Stimulated activated CD4-positive, alpha-beta T cell treated with anti-CD3 and anti-CD28 coated beads, Interleukin-1b, Interleukin-23, amount 100 ng/mL, for 1 hour (primary cell): ENCODE results near the gene ZSCAN1.
A peak's percentile ranks its signal among the peaks of the same experiment; 100 is the strongest.

Source experiments
- DNase-seq, 2 donors: peaks; one replicate each; pipeline ENCODE4 v3.0.0-alpha.2; 2020; ENCODE audit warnings: low read depth in 2 of 2

ZSCAN1 gene

DNA sequence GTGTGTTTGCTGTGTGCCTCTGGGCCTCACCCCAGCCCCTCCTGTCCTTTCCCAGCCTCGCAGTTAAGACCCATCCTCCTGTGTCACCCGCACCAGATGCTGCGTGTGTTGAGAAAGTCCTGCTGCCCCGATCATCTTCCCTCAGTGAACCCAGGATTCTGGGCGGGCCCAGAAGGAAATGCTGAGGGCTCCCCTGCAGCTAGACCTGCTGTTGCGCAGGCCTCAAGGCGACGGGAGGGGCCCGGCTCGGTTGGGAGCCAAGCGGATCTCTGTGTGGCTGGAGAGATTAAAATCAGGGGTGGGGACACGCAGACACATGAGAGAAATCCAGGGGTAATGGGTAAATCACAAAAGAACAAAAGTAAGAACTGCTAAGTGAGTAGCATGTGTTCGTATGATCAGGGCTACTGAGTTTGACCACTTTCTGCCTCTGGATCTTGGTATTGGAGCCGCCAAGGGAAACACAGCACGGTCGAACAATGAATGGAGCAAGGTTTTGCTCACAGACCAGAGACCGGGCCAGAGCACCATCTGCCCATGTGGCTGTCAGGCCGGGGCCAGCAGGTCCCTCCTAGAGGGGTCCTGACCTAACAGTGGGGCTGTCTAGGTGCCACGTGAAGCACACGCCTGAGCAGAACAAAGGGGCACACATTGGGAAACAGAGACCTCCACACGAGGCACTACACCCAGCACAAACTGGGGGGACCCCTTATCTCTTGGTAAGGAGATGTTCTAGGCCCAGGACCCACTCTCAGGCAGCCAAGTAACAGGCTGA lies 7.1 kb downstream of the ZSCAN1 start:
- no peak for DNase-seq

DNA sequence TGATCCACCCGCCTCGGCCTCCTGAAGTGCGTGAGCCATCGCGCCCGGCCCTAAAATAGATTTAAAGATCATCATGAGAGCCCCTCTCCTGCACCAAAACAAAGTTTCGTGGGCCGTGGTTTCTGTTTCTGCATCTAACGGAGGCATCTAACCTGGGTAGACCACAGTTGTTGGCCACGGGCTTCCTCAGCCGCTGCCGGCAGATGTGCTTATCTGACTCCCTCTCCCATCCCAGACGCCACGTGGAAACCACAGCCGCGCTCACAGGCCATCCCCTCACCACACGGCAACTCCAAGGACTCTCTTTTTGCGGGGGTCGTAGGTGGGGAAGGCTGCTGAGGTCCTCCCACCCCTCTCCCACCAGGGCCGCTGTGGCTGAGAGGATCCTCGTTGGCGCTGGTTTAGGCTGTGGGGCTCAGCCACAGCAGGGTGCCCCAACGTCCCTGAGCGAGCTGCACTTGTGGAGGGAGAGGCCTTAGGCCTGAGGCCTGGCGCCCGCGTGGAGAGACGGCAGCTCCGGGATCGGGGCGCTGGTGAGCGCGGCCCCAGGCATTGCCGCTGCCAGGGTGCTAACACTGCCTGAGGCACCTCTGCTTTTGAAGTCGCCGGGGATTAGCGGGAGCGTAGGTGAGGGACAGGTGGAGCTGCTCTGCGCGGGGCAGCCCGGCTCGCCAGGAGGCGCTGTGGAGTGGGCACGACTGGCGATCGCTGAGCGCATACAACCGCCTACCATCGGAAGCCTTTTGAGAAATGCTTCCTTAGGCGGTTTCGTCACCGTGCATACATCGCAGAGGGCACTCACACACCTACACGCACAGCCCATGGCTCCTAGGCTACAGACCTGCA lies 8.9 kb downstream of the ZSCAN1 start:
- no peak for DNase-seq

DNA sequence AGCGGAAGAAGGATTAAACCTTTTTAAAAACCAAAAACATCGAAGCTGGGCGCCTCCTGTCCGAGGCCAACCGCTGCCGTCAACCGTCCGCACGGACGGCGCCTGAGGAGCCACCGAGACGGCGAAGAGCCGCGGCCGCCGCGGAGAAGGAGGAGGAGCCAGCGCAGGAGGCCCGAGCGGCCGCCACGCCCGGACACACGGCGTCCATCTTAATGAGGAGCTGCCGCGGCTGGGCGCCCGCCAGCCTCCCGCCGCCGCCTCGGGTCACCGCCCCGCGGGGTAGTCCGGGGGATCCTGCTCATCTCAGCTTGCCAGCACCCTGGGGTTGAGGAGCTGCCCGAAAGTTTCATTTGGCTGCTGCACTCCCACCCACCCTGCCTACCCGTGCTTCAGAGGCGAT lies 10.6 kb downstream of the ZSCAN1 start:
- DNase-seq, result no peak

DNA sequence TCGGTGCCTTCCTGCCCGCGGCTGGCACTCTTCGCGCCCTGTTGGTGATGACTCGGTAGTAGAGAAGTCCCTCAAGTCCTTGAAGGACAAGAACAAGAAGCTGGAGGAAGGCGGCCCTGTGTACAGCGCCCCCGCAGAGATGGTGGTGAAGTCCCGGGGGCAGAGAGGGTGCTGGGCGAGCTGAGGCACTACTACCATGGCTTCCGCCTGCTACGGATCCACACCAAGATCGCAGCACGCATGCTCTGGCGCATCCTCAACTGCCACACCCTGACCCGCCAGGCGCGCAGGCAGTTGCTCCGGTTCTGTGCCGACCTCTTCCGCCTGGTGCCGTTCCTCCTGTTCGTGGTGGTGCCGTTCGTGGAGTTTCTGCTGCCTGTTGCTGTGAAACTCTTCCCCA lies 11.1 kb downstream of the ZSCAN1 start:
- DNase-seq, result no peak

DNA sequence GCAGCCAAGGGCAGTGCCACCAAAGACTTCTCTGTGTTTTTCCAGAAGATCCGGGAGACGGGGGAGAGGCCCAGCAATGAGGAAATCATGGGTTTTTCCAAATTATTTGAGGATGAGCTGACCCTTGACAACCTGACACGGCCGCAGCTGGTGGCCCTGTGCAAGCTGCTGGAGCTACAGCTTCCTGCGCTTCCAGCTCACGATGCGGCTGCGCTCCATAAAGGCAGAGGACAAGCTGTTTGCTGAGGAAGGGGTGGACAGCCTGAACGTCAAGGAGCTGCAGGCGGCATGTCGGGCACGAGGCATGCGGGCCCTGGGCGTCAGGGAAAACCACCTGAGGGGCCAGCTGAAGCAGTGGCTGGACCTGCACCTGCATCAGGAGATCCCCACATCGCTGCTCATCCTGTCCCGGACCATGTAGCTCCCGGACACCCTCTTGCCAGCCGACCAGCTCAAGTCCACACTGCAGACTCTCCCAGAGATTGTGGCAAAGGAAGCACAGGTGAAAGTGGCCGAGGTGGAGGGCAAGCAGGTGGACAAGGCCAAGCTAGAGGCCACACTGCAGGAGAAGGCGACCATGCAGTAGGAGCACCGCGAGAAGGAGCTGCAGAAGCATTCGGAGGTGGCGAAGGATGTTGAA lies 11.7 kb downstream of the ZSCAN1 start:
- no peak for DNase-seq

DNA sequence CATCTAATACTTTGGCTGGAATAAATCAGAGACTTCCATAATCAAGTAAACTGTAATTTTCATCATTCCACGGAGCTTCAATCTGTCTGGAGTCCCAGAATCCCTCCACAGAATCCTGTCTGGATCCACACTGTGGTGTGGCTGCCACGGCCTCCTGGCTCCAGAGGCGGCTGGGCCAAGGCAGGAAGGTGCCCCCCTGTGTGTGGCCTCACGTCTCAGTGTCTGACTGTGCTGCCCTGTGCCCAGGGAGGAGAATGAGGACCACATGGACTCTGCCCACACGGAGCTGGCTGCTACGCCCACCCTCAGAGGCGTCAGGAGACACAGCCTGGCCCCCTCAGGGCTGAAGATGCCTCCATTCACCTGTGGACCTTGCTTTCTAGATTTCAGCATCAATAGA lies 13.0 kb downstream of the ZSCAN1 start:
- DNase-seq, result no peak

DNA sequence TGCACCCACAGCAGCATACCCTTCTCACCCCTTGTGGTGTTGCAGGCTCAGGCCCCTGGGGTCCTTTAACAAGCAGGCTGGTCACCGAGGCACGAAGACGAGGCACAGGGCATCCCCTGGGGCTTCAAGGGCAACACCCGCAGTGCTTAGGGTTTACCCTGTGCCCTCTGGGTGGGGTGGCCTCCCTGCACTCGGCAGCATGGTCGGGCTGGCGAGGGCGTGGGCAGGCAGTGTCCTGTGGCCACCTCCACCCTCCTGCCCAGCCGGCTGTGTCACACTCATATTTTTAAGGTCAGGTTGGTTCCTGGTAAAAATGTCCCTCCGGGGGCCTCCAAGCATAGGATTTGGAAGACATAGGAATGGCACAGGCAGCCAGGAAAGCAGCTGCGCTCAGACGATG lies 13.8 kb downstream of the ZSCAN1 start:
- DNase-seq, result no peak

DNA sequence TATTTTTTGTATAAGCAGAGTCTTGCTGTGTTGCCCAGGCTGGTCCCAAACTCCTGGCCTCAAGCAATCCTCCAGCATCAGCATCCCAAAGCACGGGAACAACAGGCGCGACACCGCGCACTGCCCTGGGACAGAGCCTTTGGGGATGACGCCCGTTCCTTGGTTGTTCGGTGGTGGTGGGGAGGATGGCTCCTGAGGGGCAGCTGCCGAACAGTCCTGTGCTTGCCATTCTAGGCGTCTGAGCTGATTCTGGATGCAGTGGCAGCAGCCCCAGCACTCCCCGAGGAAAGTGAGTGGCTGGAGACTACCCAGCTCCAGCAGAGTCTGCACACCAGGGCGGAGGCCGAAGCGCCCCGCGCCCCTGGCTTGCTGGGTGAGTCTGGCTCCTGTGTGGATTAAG lies 18.4 kb downstream of the ZSCAN1 start:
- DNase-seq, result no peak

DNA sequence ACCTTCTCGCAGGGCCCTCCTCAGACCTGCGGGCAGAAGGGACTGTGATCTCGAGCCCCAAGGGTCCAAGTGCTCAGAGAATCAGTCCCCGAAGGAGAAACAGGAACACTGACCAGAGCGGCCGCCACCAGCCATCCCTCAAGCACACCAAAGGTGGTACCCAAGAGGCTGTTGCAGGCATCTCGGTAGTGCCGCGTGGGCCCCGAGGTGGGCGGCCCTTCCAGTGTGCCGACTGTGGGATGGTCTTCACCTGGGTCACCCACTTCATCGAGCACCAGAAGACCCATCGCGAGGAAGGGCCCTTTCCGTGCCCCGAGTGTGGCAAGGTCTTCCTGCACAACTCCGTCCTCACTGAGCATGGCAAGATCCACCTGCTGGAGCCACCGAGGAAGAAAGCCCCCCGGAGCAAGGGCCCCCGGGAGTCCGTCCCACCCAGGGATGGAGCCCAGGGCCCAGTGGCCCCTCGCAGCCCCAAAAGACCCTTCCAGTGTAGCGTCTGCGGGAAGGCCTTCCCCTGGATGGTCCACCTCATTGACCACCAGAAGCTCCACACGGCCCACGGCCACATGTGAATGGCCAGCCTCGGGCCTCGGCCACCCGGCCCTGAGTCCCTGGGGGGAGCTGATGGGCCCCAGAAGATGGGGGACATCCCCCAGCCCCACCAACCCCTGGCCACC lies 19.8 kb downstream of the ZSCAN1 start:
- no peak for DNase-seq

DNA sequence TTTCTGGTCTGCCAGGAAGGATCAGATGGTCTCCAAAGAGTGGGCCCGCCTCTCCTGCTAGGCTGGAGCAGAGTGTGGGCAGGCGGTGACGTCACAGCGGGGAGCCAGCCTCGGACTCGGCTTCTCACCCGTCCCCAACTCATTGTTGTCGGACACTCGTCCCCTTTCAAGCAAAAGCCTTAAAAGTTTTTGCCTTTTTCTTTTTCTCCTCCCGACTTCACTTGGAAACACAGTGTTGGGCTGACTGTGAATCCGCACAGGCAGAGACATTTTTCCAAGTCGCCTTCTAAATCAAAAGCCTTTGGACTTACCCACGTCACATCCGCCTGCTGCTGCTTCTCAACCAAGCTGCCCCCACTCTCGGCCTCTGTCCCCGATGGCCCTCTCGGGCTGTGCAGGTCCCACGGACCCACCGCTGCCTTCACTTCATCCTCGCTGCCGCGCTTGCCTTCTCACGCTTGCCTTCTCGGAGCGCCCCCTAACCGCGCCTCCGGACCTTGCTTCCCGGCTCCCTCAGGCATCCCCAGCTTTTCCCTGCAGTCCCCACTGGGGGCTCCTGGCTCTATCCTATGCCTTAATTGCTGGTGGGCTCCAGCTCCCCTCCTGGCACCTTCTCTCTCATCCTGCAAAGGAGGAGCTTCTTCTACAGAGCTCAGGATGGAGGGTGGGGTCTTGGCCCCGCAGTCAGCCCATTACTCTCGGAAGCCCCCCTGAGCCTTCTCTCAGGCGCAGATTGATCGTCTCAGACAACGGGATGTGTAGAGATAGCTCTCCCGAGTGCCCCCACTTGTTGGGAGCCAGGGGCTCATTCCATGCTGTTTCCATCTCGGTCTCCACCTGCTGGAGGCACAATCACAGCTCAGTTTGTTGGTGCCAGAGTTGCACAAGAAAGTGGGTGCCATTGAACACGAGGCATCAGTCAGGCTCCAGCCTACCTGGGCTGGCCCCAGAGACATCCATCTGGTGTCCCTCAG lies 21.4 kb downstream of the ZSCAN1 start:
- no peak for DNase-seq

DNA sequence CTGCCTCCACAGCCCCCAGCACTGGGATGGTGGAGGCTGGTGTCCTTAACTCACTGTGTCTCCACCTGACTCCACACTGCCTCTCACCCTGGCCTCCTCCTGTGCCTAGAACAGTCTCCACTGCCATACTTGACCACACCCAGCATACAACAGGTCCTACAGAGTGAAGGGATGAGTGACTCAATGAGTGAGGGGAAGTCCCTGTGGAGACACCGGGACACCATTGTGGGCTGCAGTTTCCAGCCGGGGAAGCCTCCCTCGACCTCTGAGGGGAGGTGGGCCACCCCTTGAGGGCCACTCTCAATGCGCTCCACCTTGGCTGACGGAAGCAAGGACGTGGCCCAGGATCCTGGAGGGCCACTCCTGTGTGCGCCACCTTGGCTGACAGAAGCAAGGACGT lies 22.4 kb downstream of the ZSCAN1 start:
- DNase-seq, result no peak

DNA sequence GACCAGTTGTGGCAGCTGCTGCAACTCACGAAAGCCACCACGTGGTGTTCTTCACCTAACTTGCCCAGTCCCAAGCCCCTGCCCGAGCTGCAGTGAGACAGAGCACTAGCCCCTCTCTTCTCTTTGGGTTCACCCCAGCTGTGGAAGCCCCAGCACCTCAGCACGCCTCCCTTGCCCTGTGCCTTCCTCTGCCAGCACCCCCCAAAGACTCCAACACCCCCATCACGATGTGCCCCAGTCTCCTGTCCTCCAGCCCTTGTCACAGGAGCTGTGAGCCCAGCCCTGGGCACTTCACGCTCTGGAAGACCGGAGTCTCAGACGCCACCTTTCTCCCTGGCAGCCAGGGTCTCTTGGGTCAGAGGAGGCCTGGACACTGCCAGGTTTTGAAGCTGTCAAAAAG lies 23.0 kb downstream of the ZSCAN1 start:
- no peak for DNase-seq

DNA sequence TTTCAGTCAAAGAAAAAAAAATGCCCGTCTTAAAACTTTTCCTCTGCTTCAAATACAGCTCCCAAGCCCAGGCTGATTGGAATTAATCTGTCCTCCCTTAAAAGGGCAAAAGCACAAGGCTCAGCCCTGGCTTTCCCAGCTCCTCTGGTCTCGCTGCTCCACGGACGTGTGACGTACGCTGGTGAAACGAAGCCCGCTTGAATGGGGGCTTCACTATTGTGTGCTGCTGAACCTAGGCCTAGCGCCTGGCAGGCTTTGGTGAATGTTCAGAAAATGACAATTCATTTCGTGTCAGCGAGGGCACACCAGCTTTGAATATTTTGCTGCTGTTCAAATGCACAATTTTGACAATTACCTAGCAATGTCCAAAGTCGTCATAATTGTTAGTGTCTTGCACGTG lies 24.6 kb downstream of the ZSCAN1 start:
- no peak for DNase-seq

DNA sequence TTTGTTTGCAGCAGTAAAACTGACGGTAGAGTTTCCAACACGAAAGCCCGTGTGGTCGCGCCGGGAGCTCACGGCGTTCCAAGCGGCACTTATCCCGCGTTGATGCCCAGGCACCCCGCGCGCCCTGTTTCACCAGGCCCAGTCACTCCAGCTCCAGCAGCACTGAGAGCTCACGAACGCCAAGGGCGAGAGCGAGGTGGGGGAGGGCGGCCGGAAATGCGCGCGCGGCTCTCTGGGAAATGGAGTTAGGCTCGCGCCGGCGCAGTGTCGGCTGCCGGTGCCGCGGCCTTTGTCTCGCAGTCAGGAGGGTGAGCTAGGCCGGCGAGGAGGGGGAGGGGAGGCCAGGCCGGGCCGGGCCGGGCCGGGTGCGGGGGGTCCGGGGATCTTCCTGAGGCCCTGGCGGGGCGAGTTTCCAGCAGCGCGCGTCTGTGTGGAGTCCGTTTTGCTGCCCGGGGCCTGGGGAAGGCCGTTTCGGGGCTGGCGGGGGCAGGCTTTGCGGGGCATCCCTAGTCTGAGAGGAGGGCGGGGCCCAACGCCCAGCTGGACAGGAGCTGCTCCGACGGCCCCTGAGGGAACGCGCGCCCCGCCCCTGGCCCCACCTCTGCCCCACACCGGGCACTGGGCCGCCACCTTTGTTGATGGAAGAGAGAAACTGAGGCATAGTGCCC lies 25.3 kb downstream of the ZSCAN1 start, which contains the start of gene ZNF135:
ZNF135 (plus strand) TSS at position 280 of the 668 bp plus-strand sequence. CDS start 721 bp downstream, outside the sequence.
- peak; percentile 5 to 36 for DNase-seq

DNA sequence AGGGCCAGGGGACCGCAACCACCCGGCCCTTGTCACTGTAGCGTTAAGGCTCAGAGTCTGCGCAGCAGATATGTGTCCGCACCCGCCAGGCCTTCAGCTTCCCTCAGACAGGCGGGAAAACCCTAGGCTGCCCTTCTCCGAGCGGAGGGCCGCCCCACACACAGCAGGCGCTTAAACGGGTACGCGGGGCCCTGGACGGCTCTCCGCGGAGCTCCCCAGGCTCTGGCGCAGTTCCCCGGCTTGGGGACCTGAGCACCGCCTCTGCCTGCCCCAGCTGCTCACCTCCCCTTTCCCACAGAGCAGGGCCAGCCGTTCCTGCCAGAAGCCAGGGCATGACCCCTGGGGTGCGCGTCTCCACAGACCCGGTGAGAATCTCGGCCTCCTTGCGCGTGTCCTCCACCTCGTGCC lies 25.9 kb downstream of the ZSCAN1 start:
- no peak for DNase-seq

DNA sequence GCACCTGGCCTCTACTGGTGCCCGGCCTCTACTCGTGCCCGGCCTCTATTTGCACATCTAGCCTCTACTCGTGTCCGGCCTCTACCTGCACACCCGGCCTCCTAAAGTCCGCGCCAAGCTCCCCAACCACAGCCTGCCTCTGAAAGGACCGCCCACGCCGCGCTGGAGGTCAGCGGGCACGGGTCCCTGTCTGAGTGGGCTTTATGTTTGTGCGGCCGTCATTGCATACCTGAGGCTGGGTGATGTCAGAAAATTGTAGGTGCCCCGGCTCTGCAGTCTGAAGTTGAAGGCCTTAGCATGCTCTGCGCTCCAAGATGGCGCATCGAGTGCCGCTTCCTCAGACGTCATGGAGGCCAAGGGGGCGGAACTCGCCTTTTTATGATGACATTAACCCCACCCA lies 26.4 kb downstream of the ZSCAN1 start:
- no peak for DNase-seq

DNA sequence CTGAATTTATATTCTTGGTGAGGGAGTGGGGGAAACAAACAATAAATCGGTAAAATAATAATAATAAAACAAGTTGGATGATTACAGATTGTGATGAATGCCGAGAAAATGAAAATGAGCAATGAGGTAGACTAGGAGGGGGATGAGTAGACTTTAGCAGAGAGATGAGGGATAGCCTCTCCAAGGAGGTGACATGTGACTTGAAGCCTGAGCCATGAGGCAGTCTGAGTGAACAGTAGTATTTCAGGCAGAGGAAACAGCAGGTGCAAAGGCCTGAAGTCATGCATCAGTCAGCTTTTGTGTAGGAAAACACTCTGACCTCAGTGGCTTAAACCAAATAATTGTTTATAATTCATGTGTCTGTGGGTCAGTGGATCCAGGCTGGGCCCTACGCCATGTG lies 29.9 kb downstream of the ZSCAN1 start:
- DNase-seq, result no peak

DNA sequence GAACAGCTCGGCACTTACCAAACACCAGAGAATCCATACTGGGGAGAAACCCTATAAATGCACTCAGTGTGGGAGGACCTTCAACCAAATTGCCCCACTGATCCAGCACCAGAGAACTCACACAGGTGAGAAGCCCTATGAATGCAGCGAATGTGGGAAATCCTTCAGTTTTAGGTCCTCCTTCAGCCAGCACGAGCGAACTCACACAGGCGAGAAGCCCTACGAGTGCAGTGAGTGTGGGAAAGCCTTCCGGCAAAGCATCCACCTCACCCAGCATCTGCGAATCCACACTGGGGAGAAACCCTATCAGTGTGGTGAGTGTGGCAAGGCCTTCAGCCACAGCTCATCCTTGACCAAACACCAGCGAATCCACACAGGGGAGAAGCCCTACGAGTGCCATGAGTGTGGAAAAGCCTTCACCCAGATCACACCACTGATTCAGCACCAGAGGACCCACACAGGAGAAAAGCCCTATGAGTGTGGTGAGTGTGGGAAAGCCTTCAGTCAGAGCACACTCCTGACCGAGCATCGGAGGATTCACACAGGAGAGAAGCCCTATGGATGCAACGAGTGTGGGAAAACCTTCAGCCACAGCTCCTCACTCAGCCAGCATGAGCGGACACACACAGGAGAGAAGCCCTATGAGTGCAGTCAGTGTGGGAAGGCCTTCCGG lies 33.6 kb downstream of the ZSCAN1 start:
- no peak for DNase-seq

DNA sequence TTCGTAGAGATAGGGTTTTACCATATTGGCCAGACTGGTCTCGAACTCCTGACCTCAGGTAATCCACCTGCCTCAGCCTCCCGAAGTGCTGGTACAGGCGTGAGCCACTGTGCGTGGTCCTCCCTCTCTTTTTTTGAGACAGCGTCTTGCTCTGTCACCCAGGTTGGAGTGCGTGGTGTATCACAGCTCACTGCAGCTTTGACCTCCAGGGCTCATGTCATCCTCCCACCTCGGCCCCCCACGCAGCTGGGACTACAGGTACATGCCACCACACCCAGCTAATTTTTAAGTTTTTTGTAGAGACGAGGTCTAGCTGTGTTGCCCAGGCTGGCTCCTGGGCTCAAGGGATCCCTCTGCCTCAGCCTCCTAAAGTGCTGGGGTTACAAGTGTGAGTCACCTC lies 46.0 kb downstream of the ZSCAN1 start:
- no peak for DNase-seq

DNA sequence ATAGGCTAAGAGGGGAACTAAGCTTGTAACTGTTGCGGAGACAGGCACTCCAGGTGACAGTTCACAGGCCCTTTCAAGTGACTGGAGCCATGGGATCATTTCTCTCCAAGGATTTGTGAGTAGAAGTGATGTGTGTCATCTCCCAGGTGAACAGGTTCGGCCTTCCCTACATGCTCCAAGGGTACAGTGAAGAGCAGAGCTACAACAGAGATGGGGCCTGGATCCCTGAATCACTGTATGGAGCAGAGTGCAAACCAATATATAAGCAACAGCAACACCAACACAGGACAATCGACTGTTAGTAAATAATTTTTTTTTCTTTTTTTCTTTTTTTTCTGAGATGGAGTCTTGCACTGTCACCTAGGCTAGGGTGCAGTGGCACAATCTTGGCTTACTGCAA lies 49.2 kb downstream of the ZSCAN1 start:
- DNase-seq, result no peak
